Gastroesophageal sphincter (tissue), 4 donors: ENCODE data around the gene RNLS. TPM values are rescaled to one million over a fixed set of nuclear protein-coding genes. Genes with fewer than 3 reads are reported as not detected.

ENCODE experiments used
- ATAC-seq: fragments of 150-250 bp; one replicate; pipeline ENCODE4 v1.9.1; 2016; ENCODE audit warnings: mild to moderate bottlenecking, moderate library complexity
- H3K27ac ChIP-seq, 4 donors: fragments of 200-600 bp; sonication (generic) in 3 of 4; 1 replicate in 3 of 4; 2 replicates in 1 of 4; pipeline ENCODE4 v1.5.1; 2016 to 2019
- H3K27me3 ChIP-seq: fragments of 200-600 bp; sonication (generic); one replicate; pipeline ENCODE4 v1.5.1; 2019
- H3K36me3 ChIP-seq, 2 donors: fragments of 200-600 bp; sonication (generic); one replicate each; pipeline ENCODE4 v1.5.1; 2019; ENCODE audit warnings: control low read depth in 1 of 2
- H3K4me1 ChIP-seq, 3 donors: fragments of 200-600 bp; sonication (generic); 1 replicate in 2 of 3; 2 replicates in 1 of 3; pipeline ENCODE4 v1.5.1; 2016 to 2019; ENCODE audit warnings: control low read depth in 2 of 3
- H3K4me3 ChIP-seq, 2 donors: fragments of 200-600 bp; sonication (generic); one replicate each; pipeline ENCODE4 v1.5.1; 2019; ENCODE audit warnings: mild to moderate bottlenecking in 1 of 2, moderate library complexity in 1 of 2
- H3K9me3 ChIP-seq, 3 donors: fragments of 200-600 bp; sonication (generic); one replicate each; pipeline ENCODE4 v1.5.1; 2017 to 2019; ENCODE audit warnings: control low read depth in 2 of 3
- CTCF ChIP-seq, 4 experiments: fragments of 200-600 bp in 2 of 4; fragments of 450-650 bp in 2 of 4; sonication (generic) in 1 of 4; IDR thresholded peaks; one replicate each; pipeline ENCODE4 v1.5.1; 2017 to 2019; ENCODE audit warnings: antibody characterized with exemption in 4 of 4, mild to moderate bottlenecking in 2 of 4, moderate library complexity in 2 of 4
- EP300 ChIP-seq: sonication (generic); formaldehyde crosslinking; IDR thresholded peaks from one replicate; pipeline ENCODE4 v1.6.1; 2017; ENCODE audit warnings: antibody characterized with exemption, mild to moderate bottlenecking
- POLR2A ChIP-seq, 2 donors: fragments of 450-650 bp; IDR thresholded peaks; one replicate each; pipeline ENCODE4 v1.6.1; 2017; ENCODE audit warnings: antibody characterized with exemption in 2 of 2, mild to moderate bottlenecking in 2 of 2, moderate library complexity in 1 of 2
- POLR2AphosphoS5 ChIP-seq: sonication (generic); formaldehyde crosslinking; IDR thresholded peaks from one replicate; pipeline ENCODE4 v1.6.1; 2017; ENCODE audit warnings: antibody characterized with exemption
- WGBS, 2 donors: methylation state at CpG; one replicate each; pipeline ENCODE4 v1.1.5; 2018; ENCODE audit warnings: low coverage in 1 of 2; 5-methylcytosine and 5-hydroxymethylcytosine counted together
- total RNA-seq, 4 donors: library from RNA; depleted of rRNA; stranded (reverse); fragments of >200 nt; gene quantifications; one replicate each; pipeline ENCODE4 v1.1.0, GENCODE V29; 2016

Gene RNLS
- total RNA-seq, 4 donors from 2014 or later: 9.4 to 25.1 (median 15.3) TPM

- WGBS, 2 donors: 56 to 78% methylated on average over 1 of the region's 1 CpG
These were observed 77.9 kb downstream of the RNLS start for GRCh38 chr10:88505265-88505664.

GRCh38 chr10:88500656-88501055, 82.5 kb downstream of the RNLS start:
- peaks cover 0 to 6% (median 0%) of the 10 kb centered on the region in 3 donors for H3K4me1 ChIP-seq
- ATAC-seq: no peak
- TF ChIP-seq EP300 (no peak), POLR2AphosphoS5 (no peak), POLR2A (IDR thresholded peaks at IDR 0.05) (no peak), CTCF (IDR thresholded peaks at IDR 0.05) (no peak)
- H3K27ac ChIP-seq: no peak overlapping the region
- H3K9me3 ChIP-seq: no peaks in the 10 kb centered on the region
- no peak overlapping the region for H3K4me3 ChIP-seq
- no peaks in the 10 kb centered on the region for H3K36me3 ChIP-seq
- 91 to 97% methylated on average over 2 of the region's 2 CpGs for WGBS, 2 donors
- no peaks in the 10 kb centered on the region for H3K27me3 ChIP-seq

More at GRCh38 chr10:88505265-88505664, 77.9 kb downstream of the RNLS start:
- H3K9me3 ChIP-seq: no peaks in the 10 kb centered on the region
- H3K36me3 ChIP-seq: no peaks in the 10 kb centered on the region
- ATAC-seq: no peak
- no peaks in the 10 kb centered on the region for H3K27me3 ChIP-seq
- H3K4me1 ChIP-seq: no peaks in the 10 kb centered on the region
- no peak overlapping the region for H3K4me3 ChIP-seq
- TF ChIP-seq POLR2AphosphoS5 (no peak), CTCF (IDR thresholded peaks at IDR 0.05) (no peak)
- H3K27ac ChIP-seq: no peak overlapping the region

- no peaks in the 10 kb centered on the region for H3K36me3 ChIP-seq
- no peaks in the 10 kb centered on the region for H3K27me3 ChIP-seq
- ATAC-seq: no peak
- peaks cover 0 to 6% (median 0%) of the 10 kb centered on the region in 3 donors for H3K4me1 ChIP-seq
- H3K27ac ChIP-seq: no peak overlapping the region
- no peaks in the 10 kb centered on the region for H3K9me3 ChIP-seq
- no peak overlapping the region for H3K4me3 ChIP-seq
- 50 to 85% methylated on average over 5 to 6 of the region's 6 CpGs for WGBS, 2 donors
- no peak for TF ChIP-seq POLR2A (IDR thresholded peaks at IDR 0.05)
- TF ChIP-seq POLR2AphosphoS5: no peak
- TF ChIP-seq CTCF (IDR thresholded peaks at IDR 0.05): no peak
- TF ChIP-seq EP300: no peak
These were observed 83.3 kb downstream of the RNLS start for GRCh38 chr10:88499569-88500470.

- H3K4me1 ChIP-seq: peaks cover 0 to 17% (median 4%) of the 10 kb centered on the region in 3 donors
- WGBS, 2 donors: 40 to 100% methylated on average over 1 of the region's 1 CpG
- H3K4me3 ChIP-seq: no peak overlapping the region
- ATAC-seq: no peak
- no peaks in the 10 kb centered on the region for H3K9me3 ChIP-seq
- H3K27me3 ChIP-seq: no peaks in the 10 kb centered on the region
- H3K36me3 ChIP-seq: no peaks in the 10 kb centered on the region
- H3K27ac ChIP-seq: no peak overlapping the region
- TF ChIP-seq POLR2A (IDR thresholded peaks at IDR 0.05) (no peak), EP300 (no peak), POLR2AphosphoS5 (no peak), CTCF (IDR thresholded peaks at IDR 0.05) (no peak)
These were observed 85.2 kb downstream of the RNLS start for GRCh38 chr10:88497913-88498312.

- ATAC-seq: no peak
- H3K4me3 ChIP-seq: no peak overlapping the region
- no peaks in the 10 kb centered on the region for H3K27me3 ChIP-seq
- TF ChIP-seq POLR2A (IDR thresholded peaks at IDR 0.05): no peak
- no peak for TF ChIP-seq POLR2AphosphoS5
- no peak for TF ChIP-seq EP300
- TF ChIP-seq CTCF (IDR thresholded peaks at IDR 0.05): no peak
- H3K4me1 ChIP-seq: peaks cover 0 to 22% (median 4%) of the 10 kb centered on the region in 3 donors
- no peaks in the 10 kb centered on the region for H3K9me3 ChIP-seq
- no peaks in the 10 kb centered on the region for H3K36me3 ChIP-seq
- H3K27ac ChIP-seq: no peak overlapping the region
These were observed 88.6 kb downstream of the RNLS start for GRCh38 chr10:88494537-88494936.
